Measurements from ENCODE around the gene ENPP3.

The ENPP3 gene

DNA sequence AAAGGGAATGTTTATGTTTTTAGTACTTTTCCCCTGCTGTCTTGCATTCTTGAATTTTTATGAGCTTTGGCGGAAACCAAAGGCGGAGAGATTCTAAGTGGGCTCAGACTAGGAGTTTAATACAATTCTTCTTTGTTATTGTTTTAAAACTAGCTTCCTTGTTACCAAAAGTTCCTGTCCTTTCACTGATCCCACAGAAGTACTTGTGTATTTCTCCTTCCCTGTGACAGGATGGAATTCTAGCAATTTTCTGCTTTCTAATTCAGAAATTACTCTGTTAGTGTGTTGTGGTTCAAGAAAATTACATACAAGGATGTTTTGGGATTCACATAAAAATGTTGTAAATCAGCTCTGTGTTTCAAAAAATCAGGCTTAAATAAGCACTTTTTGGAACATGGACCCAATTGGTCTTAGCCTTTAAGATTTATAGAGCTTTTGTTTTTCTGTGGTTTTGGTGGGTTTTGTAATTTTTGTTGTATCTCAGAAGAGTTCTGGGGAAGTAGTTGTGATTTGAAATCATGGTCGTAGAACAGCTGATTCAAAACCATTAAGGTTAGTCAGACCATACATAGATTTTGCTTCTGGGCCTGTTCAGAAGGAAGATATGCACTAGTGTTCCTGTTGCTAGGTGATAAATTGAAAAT is 91.3 kb downstream of the ENPP3 start:
- TF ChIP-seq, protein P1, sequence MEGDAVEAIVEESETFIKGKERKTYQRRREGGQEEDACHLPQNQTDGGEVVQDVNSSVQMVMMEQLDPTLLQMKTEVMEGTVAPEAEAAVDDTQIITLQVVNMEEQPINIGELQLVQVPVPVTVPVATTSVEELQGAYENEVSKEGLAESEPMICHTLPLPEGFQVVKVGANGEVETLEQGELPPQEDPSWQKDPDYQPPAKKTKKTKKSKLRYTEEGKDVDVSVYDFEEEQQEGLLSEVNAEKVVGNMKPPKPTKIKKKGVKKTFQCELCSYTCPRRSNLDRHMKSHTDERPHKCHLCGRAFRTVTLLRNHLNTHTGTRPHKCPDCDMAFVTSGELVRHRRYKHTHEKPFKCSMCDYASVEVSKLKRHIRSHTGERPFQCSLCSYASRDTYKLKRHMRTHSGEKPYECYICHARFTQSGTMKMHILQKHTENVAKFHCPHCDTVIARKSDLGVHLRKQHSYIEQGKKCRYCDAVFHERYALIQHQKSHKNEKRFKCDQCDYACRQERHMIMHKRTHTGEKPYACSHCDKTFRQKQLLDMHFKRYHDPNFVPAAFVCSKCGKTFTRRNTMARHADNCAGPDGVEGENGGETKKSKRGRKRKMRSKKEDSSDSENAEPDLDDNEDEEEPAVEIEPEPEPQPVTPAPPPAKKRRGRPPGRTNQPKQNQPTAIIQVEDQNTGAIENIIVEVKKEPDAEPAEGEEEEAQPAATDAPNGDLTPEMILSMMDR (IDR thresholded peaks at IDR 0.05; ENCODE audit: insufficient read depth, low read length, poor library complexity, severe bottlenecking) = no peak
- H3K4me3 ChIP-seq (replicated peaks; ENCODE audit: low read depth, low read length) = no peak overlapping the region
- no peak for DNase-seq (ENCODE audit: extremely low read depth, insufficient read length)
- no peaks in the 10 kb centered on the region; the same call in 1 of the 2 replicates for H3K27me3 ChIP-seq (replicated peaks; ENCODE audit: control insufficient read depth, insufficient read depth, low read length)
- no peaks in the 10 kb centered on the region for H3K36me3 ChIP-seq (ENCODE audit: control insufficient read depth, insufficient read depth, low read length)

DNA sequence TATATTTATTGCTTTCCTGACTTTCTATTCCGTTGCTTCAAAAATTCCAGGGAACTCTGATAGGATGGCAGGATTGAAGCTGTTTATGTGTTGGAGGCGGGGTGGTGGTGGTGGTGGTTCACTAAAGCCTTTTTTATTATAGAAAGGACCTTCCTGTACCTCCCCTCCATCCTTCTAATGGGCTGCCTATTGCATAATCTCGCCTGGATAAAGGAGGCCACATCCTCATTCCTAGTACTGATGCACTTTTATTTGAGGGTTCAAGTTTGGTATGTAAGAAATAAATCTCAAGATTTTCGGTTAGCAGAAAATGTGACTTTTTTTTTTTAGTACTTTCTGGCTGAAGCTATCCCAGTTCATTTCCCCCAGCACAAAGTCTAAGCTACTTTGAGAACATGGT is 92.4 kb downstream of the ENPP3 start:
- TF ChIP-seq, protein P1 (IDR thresholded peaks at IDR 0.05; ENCODE audit: insufficient read depth, low read length, poor library complexity, severe bottlenecking) = no peak
- Histone ChIP-seq H3K27me3 (replicated peaks; ENCODE audit: control insufficient read depth, insufficient read depth, low read length) (no peaks in the 10 kb centered on the region; the same call in 1 of the 2 replicates), H3K36me3 (ENCODE audit: control insufficient read depth, insufficient read depth, low read length) (no peaks in the 10 kb centered on the region), H3K4me3 (replicated peaks; ENCODE audit: low read depth, low read length) (no peak overlapping the region)
- DNase-seq (ENCODE audit: extremely low read depth, insufficient read length) = no peak

DNA sequence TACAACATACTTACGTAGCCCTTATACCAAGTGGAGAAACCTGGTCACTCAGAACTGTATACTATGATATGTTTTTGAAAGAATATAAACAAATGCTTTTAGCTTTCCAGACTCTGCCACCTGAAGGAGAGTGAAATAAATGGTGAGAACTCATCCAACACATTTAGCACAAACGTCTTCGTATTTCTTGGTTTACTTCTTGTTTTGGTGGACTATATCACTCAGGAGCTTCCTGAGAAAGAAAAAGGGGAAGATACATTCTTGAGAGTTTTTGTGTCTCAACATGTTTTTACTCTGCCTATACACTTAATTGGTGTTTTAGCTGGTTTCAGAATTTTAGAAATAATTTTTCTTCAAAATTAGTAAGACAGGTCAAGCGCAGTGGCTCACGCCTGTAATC is 93.2 kb downstream of the ENPP3 start:
- Histone ChIP-seq H3K36me3 (ENCODE audit: control insufficient read depth, insufficient read depth, low read length) (no peaks in the 10 kb centered on the region), H3K27me3 (replicated peaks; ENCODE audit: control insufficient read depth, insufficient read depth, low read length) (no peaks in the 10 kb centered on the region; the same call in 1 of the 2 replicates), H3K4me3 (replicated peaks; ENCODE audit: low read depth, low read length) (no peak overlapping the region)
- TF ChIP-seq, protein P1 (IDR thresholded peaks at IDR 0.05; ENCODE audit: insufficient read depth, low read length, poor library complexity, severe bottlenecking) = no peak
- DNase-seq (ENCODE audit: extremely low read depth, insufficient read length) = no peak

DNA sequence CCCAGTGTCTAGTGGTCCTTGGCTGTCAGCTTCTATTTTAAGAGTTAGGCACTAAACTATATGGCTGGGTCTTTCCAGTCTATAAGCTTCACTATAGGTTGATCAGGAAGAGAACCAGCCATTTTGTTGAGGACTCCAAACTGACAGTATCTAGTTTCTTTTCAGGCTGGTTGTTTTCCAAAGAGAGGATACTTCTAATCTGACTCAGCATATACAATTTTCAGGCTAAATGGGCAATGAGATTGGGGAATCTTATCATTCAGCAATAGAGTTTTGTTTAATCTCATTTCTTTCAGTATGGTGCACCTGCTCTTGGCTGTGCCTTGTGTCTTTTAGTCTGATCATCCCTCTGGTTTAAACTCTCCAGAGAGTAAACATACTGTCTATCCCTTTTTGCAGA is 94.1 kb downstream of the ENPP3 start:
- Histone ChIP-seq H3K4me3 (replicated peaks; ENCODE audit: low read depth, low read length) (no peak overlapping the region), H3K27me3 (replicated peaks; ENCODE audit: control insufficient read depth, insufficient read depth, low read length) (no peaks in the 10 kb centered on the region; the same call in 1 of the 2 replicates), H3K36me3 (ENCODE audit: control insufficient read depth, insufficient read depth, low read length) (no peaks in the 10 kb centered on the region)
- TF ChIP-seq, protein P1 (IDR thresholded peaks at IDR 0.05; ENCODE audit: insufficient read depth, low read length, poor library complexity, severe bottlenecking) = no peak
- DNase-seq (ENCODE audit: extremely low read depth, insufficient read length) = no peak

DNA sequence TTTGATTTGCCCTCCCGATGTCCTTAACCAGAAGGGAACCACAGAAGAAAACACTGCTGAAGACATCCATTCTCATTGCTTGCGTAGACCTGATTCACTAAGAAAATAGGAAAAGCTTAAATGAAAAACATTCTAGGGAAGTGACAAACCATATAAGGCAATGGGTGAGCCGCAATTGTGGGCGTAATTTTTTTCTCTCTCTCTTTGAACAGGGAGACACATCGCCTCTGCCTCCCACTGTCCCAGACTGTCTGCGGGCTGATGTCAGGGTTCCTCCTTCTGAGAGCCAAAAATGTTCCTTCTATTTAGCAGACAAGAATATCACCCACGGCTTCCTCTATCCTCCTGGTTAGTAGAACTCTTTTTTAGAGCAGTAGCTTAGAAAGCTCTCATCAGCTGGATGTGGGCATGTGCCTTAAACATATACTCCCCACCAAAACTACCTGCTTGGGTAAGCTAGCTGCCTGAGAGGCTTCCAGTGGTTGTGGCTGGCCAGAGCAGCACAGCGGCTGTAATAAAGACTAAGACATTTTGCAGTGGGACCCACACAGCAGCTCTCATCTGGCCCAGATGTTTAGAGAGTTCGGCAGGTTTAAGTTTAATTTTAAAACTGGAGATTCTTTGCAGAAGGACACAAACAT is 96.4 kb downstream of the ENPP3 start:
- TF ChIP-seq, protein P1 (IDR thresholded peaks at IDR 0.05; ENCODE audit: insufficient read depth, low read length, poor library complexity, severe bottlenecking) = no peak
- no peaks in the 10 kb centered on the region for H3K36me3 ChIP-seq (ENCODE audit: control insufficient read depth, insufficient read depth, low read length)
- no peak overlapping the region for H3K4me3 ChIP-seq (replicated peaks; ENCODE audit: low read depth, low read length)
- DNase-seq (ENCODE audit: extremely low read depth, insufficient read length) = no peak
- H3K27me3 ChIP-seq (replicated peaks; ENCODE audit: control insufficient read depth, insufficient read depth, low read length) = no peaks in the 10 kb centered on the region; the same call in 1 of the 2 replicates
